Thyroid gland (tissue), 4 donors: ENCODE results near the gene UBE2H.

Source experiments
- POLR2A ChIP-seq, 2 donors: fragments of 450-650 bp; IDR thresholded peaks; one replicate each; pipeline ENCODE4 v1.6.1; 2017; ENCODE audit warnings: antibody characterized with exemption in 2 of 2, mild to moderate bottlenecking in 2 of 2, moderate library complexity in 1 of 2
- TF ChIP-seq, protein P1 (sequence below), 6 experiments: fragments of 200-600 bp in 3 of 6; fragments of 450-650 bp in 3 of 6; sonication (generic) in 3 of 6; IDR thresholded peaks; one replicate each; pipeline ENCODE4 v1.5.1; 2016 to 2019; ENCODE audit warnings: antibody characterized with exemption in 6 of 6, mild to moderate bottlenecking in 2 of 6, inconsistent platforms in 1 of 6, moderate library complexity in 1 of 6

DNA sequence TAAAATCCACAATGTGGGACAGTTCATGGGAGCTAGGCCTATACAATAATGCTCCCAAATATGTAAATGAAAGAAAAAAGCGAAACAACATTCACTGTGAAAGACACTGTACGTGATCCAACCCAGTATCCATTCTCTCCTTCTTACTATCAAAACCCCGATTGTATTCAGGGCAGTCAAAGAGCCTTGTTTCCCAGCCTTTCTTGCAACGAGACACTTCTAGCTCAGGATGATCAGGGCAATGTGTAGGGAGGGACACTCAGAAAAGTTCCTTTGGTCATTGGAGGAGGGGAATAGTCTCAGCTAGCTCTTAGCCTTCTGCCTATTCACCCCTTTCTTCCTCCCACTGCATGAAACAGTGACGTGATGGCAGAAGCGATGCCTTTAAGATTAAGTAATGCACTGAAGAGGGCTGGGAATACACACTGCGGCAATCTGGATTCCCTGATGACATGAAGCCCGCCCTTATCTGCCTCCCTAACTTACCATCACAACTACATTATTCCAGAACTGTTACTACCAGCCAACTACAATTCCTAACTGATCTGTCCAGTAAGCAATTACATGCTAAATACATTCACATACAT, 27.3 kb downstream of the UBE2H start:
- TF ChIP-seq, protein P1, sequence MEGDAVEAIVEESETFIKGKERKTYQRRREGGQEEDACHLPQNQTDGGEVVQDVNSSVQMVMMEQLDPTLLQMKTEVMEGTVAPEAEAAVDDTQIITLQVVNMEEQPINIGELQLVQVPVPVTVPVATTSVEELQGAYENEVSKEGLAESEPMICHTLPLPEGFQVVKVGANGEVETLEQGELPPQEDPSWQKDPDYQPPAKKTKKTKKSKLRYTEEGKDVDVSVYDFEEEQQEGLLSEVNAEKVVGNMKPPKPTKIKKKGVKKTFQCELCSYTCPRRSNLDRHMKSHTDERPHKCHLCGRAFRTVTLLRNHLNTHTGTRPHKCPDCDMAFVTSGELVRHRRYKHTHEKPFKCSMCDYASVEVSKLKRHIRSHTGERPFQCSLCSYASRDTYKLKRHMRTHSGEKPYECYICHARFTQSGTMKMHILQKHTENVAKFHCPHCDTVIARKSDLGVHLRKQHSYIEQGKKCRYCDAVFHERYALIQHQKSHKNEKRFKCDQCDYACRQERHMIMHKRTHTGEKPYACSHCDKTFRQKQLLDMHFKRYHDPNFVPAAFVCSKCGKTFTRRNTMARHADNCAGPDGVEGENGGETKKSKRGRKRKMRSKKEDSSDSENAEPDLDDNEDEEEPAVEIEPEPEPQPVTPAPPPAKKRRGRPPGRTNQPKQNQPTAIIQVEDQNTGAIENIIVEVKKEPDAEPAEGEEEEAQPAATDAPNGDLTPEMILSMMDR (IDR thresholded peaks at IDR 0.05): no peak
- no peak for TF ChIP-seq POLR2A (IDR thresholded peaks at IDR 0.05)
